Left kidney (tissue), 2 donors: ENCODE data around the gene DUSP28. TPM values are rescaled to one million over a fixed set of nuclear protein-coding genes. Genes with fewer than 3 reads are reported as not detected.

Experiments used
- DNase-seq: peaks from one replicate; pipeline ENCODE4 v3.0.0-alpha.2; 2013
- polyA plus RNA-seq: library from polyadenylated mRNA; unstranded; fragments of 120-200 nt; gene quantifications from one replicate; pipeline ENCODE4 v1.2.1, GENCODE V29; 2013; ENCODE audit not compliant: insufficient read length

DUSP28 gene
- polyA plus RNA-seq, 1 donor, result 8.3 TPM

DNA sequence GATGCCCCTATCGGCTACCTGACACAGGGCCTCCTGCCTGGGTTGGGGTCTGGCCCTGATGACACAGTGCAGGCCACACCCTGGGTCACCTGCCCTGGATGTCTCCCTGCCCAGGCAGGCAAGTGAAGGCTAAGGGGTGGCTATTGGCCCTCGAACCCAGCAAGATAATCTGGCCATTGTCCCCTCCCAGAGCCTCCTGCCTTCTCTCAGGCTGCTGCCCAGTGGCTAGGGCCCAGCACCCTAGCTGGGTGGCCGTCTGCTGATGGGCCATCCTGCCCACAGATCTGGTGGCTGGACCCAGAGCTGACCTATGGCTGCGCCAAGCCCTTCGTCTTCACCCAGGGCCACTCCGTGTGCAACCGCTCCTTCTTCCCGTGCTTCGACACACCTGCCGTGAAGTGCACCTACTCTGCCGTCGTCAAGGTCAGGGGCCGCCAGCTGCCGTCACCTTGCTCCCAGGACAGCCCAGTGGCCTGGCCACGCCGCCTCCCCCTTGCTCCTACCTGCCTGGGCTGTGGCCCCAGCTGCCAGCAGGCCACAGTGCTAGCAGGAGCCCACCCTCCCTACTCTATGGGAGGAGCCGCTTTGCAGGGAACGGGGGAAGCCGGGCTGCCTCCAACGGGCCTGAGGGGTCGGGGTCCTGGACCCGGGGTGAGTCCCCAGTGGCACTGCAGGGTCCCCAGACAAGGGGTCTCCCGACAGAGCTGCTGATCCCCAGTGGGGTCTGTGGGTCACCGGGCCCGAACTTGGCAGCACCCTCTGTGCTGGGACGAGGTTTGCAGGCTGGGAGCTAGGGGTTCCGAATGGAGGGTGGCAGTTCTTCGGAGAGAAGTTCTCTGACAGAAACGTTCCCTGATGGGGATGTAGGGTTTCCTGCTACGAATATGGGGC is 12.2 kb downstream of the DUSP28 start:
- no peak for DNase-seq

DNA sequence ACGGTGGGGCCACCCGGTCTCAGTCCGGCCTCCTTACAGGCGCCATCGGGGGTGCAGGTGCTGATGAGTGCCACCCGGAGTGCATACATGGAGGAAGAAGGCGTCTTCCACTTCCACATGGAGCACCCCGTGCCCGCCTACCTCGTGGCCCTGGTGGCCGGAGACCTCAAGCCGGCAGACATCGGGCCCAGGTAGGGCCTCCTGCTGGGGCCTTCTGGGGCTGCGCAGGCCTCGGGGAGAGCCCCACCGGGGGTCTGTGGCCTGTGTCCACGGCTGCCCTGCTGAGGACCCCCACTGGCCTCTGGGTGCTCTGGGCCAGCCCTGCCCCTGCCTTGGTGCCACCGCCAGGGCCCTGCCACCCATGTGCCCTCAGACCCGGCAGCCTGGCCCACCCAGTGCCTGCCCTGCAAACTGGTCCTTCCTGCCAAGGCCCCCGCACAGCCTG is 12.9 kb downstream of the DUSP28 start:
- no peak for DNase-seq

DNA sequence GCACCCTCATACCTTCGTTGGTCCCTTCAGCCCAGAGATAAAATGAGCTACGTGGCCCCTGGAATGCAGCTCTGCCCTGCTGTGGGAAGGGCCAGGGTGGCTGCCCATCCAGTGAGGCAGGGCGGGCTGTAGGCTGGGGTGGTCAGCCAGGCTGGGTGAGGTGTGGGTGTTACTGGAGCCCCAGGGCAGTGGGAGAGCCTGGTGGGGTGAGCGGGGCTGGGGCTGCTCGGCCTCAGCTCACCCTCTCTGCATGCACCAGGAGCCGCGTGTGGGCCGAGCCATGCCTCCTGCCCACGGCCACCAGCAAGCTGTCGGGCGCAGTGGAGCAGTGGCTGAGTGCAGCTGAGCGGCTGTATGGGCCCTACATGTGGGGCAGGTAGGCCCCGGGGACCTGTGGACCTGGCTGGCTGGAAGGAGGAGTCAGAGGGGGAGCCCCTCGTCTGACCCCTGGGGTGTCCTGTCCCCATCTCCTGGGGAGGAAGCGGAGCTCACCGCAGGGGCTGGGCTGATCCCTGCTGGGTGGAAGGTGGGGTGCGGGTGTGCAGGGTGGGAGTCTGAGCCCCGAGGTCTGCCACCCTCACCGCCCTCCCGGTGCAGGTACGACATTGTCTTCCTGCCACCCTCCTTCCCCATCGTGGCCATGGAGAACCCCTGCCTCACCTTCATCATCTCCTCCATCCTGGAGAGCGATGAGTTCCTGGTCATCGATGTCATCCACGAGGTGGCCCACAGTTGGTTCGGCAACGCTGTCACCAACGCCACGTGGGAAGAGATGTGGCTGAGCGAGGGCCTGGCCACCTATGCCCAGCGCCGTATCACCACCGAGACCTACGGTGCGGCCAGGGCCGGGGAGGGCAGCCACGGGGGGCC is 13.6 kb downstream of the DUSP28 start:
- DNase-seq, result no peak

DNA sequence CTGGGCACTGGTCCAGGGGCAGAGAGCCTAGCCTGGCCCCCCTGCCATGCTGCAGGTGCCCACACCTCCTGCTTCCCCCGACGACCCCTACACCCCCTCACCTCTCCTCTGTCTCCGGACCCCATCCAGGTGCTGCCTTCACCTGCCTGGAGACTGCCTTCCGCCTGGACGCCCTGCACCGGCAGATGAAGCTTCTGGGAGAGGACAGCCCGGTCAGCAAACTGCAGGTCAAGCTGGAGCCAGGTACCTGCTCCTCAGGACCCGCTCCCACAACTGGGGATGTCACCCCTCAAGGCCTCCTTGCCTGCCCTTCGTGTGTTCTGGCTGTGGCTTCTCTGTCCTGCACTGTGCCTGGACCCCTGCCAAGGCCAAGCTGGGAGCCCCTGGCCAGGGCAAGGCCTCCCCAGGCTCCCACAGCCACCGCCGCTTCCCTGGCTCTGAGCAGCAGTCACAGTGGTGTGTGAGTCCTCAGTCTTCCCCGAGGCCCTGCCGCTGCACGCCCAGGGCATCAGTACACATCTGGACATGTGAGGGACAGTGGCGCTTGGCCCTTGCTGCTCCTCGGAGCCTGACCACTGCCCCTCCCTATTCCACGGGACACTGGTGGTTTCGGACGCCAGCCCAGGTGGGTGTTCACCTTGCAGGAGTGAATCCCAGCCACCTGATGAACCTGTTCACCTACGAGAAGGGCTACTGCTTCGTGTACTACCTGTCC is 14.4 kb downstream of the DUSP28 start:
- DNase-seq, result no peak

DNA sequence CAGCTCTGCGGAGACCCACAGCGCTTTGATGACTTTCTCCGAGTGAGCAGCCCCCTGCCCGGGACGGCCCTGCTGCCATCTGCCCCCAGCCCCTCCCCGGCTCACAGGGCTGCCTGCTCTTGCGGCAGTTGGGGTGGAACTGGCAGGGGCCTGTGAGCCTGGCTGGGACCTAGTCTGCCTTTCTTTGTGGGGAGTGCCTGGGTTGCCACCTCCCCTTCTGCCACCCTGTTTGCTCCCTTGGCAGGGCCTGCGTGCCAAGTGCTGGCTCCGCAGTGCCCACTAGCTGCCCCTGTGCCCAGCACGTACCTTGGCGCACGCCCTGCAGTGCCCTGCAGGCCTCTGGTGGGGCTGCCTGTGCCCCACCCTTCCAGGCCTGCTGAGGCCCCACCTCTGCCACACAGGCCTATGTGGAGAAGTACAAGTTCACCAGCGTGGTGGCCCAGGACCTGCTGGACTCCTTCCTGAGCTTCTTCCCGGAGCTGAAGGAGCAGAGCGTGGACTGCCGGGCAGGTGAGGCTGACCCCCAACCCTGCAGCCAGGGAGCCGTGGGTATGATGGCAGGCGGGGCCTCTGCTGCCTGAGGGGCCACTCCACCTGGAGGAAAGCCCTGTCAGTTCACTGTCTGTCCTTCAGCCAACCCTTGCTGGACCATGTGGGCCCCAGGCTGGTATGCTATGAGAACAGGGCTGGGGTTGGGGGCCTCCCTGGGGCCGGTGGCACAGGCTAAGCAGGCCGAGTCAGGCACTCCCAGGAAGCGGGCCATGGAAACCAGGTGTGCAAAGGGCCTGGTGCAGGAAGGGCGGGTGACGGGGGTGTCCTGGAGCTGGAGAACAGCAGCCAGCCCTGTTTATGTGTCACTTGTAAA is 15.2 kb downstream of the DUSP28 start:
- no peak for DNase-seq

DNA sequence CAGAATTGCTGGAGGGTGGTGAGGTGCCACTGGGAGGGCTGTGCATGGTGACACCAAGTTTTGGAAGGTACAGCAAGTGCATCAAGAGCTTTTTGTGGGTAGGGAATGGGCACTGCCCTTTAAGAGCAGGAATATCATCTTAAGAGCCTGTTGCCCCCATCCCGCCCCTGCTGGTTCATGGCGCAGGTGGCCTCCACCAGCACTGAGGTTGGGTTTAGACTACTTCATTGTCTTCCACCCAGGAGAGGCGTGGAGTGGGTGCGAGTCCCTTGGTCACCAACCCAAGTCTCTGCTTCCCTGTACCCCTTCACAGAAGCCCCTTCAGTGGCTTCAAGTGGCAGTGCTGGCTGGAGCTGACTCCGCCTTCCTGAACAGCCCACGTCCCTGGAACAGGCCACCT is 15.9 kb downstream of the DUSP28 start:
- DNase-seq, result no peak

DNA sequence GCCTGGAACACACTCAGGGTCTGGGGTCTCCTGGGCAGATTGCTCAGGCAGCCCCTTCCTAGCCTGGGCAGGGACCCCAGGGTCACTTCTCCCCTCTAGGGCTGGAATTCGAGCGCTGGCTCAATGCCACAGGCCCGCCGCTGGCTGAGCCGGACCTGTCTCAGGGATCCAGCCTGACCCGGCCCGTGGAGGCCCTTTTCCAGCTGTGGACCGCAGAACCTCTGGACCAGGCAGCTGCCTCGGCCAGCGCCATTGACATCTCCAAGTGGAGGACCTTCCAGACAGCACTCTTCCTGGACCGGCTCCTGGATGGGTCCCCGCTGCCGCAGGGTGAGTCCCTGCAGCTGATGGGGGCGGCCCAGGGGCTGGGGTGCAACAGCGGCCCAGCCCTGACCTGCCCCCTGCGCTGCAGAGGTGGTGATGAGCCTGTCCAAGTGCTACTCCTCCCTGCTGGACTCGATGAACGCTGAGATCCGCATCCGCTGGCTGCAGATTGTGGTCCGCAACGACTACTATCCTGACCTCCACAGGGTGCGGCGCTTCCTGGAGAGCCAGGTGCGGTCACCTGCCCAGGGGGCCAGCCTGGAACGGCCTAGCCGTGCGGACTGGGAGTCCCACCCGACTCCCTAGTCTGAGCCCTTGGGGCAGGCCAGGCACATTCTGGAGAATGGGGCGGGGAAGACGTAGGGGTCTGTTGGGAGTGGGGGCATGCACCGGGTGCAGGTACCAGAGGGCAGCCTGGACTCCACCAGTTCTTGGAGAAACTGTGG is 16.5 kb downstream of the DUSP28 start:
- no peak for DNase-seq

DNA sequence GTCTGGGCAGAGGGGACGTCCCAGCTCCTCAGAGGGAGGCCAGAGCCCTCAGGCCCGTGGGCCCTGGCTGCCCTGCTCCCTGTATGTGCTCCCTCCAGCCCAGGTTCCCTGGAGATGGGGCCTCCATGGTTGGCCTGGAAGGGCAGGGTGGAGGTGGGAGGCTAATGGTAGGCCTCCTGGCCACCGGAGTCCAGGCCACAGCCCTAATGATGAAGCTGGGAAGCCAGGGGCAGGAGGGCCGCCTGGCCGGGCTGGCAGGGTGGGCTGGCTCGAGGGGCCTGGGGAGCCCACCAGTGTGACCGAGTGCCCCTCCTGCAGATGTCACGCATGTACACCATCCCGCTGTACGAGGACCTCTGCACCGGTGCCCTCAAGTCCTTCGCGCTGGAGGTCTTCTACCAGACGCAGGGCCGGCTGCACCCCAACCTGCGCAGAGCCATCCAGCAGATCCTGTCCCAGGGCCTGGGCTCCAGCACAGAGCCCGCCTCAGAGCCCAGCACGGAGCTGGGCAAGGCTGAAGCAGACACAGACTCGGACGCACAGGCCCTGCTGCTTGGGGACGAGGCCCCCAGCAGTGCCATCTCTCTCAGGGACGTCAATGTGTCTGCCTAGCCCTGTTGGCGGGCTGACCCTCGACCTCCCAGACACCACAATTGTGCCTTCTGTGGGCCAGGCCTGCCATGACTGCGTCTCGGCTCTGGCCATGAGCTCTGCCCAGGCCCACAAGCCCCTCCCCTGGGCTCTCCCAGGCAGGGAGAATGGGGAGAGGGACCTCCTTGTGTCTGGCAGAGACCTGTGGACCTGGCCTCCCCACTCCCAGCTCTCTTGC is 17.3 kb downstream of the DUSP28 start:
- no peak for DNase-seq

DNA sequence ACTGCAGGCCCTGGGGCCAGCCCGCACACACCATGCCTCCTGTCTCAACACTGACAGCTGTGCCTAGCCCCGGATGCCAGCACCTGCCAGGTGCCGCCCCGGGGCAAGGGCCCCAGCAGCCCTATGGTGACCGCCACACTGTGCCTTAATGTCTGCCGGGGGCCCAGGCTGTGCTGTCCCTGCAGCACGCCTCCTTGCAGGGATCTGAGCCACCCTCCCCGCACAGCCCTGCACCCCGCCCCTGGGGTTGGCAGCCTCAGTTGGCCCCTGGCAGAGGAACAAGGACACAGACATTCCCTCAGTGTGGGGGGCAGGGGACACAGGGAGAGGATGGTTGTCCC is 17.9 kb downstream of the DUSP28 start:
- no peak for DNase-seq

DNA sequence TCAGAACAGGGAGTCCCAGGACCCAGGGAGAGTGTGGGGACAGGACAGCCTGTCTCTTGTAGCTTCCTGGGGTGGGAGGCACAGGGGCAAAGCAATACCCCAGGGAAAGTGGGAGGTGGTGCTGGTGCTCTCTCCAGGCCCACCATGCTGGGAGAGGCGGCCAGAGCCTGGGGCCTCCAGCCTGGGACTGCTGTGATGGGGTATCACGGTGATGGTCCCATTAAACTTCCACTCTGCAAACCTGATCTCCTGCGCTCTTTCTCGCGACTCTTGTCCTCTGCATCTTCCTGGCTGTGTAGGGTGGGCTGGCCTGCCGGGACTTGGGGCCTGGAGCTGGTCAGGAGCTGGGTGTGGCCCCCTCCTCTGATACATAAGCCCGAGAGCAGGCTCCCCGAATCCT is 18.3 kb downstream of the DUSP28 start:
- DNase-seq, result no peak

DNA sequence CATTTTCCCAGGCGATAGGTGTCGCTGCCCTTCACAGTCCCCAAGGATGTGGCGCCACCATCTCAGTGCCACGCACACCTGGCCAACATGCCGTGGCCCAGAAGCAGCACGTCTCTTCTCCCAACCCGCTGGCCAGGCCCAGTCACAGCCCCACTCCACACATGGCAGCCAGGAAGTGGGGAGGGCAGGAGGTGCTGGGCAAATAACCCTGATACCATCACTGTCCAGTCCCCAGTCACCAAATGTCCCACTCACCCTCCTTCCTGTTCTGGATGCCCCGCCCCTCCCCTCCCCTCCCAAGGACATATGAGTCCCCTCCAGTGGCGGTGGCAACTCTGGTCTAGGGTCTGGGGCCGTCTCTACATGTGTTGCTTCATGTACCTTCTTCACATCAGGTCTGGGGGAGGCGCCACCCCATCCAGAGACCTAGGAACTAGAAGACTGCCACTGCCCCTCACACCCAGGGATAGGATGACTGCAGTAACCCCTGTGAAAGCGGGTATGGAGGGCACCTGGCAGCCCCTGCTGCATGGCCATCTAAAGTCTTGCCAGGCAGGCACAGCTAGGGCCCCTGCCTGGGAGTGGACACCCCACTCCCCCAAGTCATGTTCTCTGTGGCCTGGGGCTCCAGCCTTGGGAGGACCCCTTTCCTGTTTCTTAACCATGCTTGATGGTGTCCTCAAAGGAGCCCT is 19.1 kb downstream of the DUSP28 start:
- DNase-seq, result no peak

DNA sequence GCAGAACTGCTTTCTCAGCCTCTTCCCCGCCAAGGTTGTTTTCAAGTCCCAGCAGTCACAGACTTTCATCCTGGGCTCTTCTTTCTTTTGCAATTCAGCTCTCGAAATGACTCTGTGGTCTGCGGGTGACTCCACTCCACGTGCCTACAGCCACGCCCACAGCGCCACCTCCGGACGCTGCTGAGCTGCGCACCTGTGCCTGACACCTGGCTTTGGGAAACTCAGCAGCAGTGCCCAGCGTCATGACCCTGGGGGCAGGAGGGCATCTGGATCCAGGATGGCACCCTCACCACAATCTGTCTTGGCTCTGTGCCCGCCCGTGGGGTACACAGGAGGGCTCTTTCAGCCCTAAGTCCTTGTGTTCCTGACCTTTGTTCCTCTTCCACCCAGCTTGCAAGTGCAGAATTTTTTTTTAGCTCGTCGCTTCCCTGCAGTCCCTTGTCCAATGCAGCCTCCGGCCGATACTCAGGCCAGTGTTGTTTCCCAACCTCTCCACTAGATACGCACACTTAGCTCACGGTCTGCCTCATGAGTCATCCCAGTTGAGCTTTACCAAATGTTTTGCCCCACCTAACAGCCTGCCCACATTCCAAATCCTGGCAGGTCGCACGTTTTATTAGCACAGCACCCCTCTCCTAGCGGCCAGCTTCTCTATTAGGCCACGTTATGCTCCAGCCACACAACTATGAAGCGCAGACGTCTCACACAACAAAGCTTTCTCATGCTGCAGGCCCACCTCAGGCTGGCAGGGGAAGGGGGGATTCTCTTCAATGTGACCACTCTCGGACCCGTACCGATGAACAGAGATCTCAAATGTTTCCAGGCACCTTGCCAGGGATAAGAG is 19.8 kb downstream of the DUSP28 start:
- no peak for DNase-seq

DNA sequence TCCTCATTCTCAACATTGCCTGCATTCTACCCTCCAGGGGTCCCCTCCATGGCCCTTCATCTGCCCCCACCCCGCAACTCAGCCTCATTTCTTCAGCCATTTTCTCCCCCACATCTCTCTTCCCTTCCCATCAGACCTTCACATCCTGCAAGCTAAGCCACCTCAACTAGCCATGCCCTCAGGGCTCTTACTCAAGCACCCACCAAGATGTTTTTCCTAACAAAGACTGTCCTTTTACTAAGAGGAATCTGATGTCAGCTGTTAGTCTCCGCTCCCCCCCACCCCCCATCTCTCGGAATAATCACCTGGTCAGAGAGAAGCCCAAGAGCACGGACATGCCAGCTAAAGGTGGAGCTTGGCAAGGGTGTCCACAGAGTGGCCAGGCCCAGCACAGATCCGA is 21.7 kb downstream of the DUSP28 start:
- no peak for DNase-seq

DNA sequence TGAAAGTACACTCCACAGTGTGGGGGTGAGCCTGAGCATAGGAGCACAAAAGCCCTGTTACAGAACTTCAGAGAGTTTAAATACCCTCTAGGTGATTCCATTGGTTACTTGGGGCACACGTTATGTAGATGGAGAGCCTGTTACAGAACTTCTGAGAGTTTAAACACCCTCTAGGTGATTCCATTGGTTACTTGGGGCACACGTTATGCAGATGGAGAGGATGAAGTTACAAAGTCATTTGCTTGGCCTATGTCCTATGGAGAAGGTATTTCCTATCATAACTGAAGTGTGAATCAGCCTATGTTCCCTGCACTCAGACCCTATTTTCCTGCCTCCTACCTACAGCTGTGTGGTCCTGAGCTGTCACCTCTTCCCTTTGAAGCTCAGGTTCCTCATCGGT is 22.6 kb downstream of the DUSP28 start:
- no peak for DNase-seq

DNA sequence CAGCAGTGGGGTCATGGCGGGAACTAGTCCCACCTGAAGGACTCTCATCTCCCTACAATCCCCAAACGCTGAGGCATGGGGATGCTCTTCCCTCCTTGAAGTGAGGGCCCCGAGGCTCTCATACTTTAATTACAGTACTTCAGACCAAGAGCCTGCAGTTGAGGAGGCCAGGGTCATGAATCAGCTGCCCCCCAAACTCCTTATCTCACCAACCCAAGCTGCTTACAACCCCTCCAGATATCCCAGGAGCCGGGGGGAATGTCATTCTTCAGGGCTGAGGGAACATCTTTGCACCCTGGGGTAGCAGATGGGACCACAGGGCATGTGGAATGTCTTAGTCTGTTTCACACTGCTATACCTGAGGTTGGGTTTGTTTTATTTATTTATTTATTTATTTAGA is 23.6 kb downstream of the DUSP28 start:
- no peak for DNase-seq

DNA sequence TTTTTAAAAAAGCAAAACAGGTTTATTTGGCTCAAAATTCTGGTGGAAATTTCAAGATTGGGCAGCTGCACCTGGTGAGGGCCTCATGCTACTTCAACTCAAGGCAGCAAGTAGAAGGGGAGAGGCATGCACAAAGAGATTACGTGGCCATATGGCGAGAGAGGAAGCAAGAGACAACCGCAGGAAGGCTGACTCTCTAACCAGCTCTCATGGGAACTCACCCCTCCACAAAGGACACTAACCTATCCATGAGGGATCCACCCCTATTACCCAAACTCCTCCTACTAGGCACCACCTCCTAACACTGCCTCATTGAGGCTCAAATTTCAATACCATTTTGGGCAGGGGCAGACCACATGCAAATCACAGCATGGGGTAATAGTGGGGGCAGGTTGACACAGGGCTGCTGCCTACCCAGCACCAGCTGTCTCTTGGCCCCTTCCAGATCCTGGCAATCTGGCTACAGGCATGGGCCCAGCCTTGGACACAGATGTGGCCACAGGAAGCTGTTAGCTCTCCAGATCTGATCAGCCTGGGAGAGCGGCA is 24.4 kb downstream of the DUSP28 start:
- DNase-seq, result no peak

DNA sequence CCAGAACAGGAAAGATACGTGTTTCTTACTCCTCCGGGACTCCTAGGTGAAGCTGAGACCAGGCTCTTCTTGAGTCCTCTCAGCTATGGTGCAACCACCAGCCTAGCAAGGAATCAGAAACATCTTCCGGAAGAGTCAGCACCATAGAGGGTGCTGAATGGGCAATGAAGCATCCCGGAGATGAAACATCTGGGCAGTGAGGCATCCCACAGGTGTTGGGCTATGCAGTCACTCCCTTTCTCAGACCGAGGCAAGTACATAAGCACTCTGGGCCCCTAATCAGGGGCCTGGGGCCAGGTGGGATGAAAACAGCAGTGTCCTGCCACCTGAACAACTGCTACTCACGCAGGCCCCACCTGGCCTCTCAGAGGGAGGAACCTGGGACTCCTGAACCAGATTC is 24.9 kb downstream of the DUSP28 start:
- no peak for DNase-seq

DNA sequence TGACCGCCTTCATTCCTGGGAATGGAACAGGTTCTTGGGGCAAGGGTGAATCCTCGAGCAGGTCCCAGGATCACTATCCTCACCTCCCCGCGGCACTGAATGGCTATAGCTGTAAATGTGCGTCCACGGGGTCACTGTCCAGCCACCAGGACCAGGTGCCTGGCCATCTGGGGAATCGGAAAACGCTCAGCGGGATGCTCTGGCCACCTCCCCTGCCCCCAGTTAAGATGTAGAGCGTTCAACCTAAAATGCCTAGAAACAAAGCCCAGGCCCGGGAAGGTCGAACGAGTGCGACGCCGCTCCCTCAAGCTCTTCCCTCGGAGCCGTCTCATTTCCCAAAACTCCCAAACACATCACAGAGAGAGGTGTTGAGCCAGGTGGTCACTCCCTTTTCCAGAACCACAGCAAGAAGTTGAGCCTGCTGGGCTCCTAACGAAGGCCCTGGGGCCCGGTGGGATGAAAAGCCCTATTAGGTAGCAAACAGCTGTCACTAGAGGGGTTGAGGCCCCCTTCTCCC is 25.6 kb downstream of the DUSP28 start:
- DNase-seq, result no peak
